ENCODE results near the gene ACACB.

Gene ACACB

DNA sequence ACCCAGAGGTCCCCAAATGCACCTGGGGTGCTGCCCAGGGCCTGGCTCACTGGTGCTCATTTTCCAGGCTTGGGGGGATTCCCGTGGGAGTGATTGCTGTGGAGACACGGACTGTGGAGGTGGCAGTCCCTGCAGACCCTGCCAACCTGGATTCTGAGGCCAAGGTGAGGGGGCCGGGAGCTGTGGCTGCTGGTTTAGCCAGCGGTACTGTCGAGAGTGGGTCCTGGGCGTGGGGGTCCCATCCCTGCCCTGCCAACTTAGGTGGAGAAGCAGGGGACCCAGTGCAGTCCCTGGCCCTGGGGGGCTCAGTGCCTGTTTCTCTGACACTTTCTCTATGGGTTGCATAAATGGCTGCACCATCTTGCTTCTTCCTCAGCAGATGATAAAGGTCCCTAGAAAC is 141.8 kb downstream of the ACACB start:
- DNase-seq (ENCODE audit: low spot score), result no peak

DNA sequence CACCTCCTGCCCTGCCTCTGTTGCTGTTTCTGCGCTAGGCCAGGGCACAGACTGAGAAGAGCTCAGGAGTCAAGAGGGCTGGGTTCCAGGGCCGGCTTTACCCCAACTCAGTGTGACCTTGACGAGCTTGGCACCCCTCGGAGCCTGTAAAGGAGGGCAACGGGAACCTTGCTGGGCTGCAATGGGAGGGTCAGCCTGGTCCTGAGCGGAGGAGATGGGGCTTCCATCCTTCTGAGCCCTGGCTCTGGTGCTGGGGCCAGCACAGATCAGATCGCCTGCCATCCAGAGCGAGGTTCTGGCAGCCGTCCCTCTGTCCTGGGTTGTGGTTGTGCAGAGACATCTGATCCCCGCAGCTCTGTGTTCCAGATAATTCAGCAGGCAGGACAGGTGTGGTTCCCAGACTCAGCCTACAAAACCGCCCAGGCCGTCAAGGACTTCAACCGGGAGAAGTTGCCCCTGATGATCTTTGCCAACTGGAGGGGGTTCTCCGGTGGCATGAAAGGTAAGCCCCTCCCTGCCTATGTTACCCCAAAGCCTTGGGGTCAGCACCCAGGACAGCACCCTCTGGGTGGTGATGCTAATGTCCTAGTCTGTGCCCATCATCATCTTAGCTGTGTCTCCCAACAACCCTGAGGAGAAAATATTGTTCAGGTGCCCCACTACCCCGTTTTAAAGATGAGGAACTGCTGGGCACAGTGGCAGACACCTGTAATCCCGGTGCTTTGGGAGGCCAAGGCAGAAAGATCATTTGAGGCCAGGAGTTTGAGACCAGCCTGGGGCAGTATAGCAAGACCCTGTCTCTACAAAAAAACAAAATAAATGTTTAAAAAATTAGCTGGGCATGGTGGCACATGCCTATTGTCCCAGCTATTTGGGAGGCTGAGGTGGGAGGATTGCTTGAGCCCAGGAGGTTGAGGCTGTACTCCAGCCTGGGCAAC is 142.5 kb downstream of the ACACB start:
- DNase-seq (ENCODE audit: low spot score), result no peak

DNA sequence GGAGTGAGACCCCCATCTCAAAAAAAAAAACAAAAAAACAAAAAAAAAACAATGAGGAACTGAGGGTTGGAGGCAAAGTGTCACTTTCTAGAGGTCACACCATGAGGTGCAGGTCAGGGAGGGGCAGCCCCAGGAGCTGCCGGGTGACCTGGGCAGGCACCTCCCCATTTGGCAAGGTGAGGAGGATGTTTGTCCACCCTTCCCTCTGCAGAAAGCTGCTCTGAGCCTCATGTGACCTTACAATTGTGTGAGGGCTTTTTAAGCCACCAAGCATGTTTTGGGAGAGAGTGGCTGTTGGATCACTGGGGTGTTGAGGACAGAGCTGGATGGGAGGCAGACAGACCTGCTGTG is 143.1 kb downstream of the ACACB start:
- no peak for DNase-seq (ENCODE audit: low spot score)

DNA sequence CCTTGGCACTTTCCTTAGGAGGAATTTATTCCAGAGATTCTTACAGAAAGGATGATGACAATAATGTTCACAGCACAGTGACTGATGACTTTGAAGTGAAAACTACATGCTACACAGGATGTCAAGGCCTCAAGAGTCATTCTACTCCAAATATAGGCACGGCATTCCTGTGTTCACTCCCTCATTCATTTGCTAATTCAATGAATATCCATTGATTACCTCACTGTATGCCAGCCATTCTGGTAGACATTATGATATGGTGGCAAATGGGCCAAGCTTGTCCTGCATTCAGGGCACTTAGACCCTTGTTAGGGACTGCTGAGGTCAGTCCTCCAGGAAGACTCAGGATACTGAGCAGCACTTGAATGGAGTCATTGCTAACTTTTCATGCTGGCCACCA is 144.7 kb downstream of the ACACB start:
- DNase-seq (ENCODE audit: low spot score), result no peak

DNA sequence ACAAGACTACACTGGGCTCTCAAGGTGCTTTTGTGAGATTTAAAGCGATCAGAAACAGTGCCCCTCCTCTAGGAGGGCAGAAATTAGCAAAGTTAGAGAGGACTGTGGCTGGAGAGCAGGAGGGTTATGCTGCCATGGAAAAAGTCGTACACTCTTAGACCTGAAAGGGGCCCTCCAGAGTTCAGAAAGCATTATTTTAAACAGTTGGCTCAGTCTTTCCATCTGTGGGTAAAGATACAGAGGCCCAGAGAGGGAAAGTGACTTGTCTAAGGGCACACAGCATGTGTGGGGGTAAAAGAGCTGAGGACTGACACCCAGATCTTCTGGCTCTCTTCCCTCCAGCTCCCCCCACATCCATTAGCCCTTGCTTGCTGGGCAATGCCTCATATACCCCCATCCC is 145.6 kb downstream of the ACACB start:
- no peak for DNase-seq (ENCODE audit: low spot score)

DNA sequence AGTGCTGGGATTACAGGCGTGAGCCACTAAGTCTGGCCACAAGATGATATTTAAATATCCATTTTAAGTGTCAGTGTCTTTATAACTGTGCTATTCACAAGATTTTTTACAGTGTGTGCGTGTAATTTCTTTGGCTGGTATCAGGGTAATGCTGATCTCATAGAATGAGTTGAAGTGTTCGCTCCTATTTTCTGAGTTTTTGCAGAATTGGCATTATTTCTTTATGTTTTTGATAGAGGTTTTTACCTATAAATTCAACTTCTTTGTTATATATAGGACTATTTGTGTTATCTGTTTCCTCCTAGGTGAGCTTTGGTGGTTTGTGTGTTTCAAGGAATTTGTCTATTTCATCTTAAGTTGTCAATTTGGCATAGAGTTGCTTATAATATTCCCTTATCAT is 147.1 kb downstream of the ACACB start:
- no peak for DNase-seq (ENCODE audit: low spot score)

DNA sequence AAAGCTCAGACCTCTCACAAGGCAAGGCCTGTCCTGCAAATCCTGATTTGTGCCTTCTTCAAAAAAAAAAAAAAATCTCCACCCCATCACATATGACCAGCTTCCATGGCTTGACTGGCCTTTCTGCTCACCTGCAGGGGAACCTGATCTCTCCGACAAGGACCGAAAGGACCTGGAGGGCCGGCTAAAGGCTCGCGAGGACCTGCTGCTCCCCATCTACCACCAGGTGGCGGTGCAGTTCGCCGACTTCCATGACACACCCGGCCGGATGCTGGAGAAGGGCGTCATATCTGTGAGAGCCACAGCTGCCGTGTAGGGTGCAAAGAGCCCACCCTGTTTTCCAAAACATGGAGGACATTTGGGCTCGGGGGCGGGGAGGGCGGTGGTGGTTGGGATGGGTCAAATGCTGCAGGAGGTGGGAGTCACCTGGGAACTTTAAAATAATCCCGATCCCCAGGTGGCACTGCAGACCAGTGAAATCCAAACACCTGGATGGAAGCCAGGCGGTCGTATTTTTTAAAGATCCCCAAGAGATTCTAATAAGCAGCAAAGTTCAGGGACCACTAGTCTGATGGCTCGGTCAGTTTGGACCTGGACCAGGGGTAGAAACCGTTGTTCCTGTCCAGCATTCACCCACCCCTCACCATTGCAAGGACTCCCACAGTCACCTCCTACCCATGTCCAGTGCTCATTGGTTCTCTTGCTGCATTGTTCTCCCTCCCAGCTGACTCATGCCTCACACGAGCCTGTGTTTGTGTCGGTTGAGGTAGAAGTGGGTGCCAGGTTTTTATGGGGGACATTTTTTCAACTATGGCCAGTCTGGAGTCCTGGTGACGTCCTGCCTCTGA is 147.9 kb downstream of the ACACB start:
- peak; percentile 75 for DNase-seq (ENCODE audit: low spot score)

DNA sequence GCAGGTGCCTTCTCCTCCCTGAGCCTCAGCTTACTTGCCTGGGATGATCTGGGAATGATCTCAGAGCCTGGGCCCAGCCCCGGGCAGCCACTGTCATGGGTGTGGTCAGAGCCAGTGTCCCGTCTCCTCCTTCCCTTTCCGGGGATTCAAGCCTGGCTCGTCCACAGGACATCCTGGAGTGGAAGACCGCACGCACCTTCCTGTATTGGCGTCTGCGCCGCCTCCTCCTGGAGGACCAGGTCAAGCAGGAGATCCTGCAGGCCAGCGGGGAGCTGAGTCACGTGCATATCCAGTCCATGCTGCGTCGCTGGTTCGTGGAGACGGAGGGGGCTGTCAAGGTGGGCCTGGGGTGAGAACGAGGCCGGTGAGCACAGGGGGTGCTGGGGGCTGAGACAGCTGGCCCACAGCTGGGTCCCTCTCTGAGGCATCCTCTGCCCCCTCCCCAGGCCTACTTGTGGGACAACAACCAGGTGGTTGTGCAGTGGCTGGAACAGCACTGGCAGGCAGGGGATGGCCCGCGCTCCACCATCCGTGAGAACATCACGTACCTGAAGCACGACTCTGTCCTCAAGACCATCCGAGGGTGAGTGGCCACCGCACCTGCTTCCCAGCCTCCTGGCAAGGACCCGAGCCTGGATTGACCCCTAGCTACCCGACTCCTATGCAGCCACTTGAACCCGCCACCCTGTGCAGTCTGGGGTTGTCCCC is 148.7 kb downstream of the ACACB start:
- DNase-seq (ENCODE audit: low spot score), result no peak

DNA sequence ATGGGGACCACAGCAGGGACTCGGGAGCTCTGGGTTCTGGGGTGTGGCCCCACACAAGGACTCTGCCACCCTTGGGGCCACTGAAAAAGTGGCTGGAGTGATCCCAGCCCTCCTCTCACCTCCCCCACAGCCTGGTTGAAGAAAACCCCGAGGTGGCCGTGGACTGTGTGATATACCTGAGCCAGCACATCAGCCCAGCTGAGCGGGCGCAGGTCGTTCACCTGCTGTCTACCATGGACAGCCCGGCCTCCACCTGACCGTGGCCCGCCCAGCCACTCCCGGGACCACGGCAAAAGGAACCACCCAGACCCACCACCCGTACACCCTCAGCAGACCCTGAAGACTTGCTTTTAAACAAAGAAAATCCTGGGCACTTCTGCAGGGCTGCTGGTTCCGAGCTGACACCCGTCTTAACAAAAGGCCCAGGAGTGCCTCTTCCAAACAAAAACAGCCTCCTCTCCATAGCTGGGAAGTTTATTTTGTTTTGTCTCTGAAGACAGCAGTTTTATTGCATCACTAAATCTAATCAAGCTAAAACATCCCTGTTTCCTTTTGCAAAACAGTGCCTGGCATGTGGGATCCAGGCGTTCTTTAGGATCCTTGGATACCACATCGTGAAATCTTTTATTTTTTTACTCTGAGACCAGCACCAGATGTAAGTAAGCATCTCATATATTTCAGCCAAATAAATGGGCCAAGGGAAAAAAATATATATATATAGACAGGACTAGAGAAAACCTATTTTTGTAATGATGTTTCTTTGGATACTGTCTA is 149.9 kb downstream of the ACACB start:
- DNase-seq (ENCODE audit: low spot score), result no peak

DNA sequence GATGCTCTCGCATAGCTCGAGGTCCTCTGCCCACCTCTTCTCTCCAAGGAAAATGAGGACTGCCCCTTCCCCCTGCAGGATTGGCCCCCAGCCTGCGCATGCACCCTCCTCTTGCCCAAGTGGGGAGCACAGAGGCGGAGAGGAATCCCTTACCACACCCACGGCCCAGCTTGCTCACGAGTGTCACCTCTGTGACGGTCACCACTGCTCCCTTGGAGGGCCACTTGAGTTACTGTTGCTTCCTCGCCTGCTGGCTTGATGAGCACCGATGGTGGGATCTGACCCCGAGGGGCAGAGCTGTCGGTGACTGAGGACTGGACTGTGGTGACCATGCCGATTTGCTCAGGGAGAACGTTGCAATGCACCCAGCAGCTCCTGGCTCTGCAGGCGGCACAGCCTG is 151.0 kb downstream of the ACACB start:
- no peak for DNase-seq (ENCODE audit: low spot score)

DNA sequence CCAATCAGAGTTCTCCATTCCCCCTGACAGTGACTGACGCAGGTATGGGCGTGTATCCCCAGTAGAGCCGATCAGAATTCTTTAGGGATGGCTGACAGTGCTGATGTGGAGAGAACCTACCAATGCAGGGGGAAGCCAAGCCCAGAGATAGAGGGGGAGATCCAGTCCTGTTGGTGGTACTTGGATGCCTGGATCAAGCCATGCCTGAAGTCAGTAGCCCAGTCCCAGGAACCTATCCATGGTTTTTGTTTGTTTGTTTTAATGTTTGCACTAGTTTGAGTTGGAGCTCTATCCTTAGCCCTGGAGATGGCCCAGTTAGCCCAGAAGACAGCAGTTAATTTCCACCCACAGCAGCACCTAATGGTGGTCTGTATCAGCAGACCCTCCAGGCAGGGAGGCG is 152.5 kb downstream of the ACACB start:
- DNase-seq (ENCODE audit: low spot score), result no peak

DNA sequence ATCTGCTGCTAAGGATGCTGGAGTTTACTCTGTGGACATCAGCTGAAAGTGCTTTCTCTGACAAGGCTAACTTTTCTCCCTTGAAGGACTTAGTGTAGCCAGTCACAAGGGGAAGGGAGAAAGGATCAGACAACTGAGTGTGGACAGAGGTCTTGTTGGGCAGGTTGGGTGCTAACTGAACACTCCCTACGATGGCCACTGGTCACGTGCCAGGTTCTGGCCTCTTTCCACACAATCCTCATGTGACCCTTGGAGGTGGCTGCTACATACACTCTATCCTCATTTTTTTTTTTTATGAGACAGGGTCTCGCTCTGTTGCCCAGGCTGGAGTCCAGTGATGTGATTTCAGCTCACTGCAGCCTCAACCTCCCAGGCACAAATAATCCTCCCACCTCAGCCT is 153.0 kb downstream of the ACACB start:
- no peak for DNase-seq (ENCODE audit: low spot score)

DNA sequence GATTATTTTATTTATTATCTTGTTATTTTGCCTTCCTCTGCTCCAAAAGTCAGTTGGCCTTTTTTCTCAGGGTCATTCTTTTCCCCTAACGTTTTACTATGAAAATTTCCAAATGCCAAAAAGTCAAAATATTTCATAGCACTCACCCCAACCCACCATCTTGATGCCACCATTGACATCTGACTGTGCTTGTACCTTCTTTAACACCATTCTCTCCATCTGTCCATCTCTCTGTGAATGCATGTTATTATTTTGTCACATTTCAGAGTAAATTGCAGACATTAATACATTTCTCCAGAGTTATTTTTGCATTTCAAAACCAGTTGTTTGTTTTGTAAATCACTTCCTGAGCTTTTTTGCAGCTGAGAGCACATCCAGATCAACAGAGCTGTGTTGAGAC is 154.1 kb downstream of the ACACB start:
- DNase-seq (ENCODE audit: low spot score), result no peak

DNA sequence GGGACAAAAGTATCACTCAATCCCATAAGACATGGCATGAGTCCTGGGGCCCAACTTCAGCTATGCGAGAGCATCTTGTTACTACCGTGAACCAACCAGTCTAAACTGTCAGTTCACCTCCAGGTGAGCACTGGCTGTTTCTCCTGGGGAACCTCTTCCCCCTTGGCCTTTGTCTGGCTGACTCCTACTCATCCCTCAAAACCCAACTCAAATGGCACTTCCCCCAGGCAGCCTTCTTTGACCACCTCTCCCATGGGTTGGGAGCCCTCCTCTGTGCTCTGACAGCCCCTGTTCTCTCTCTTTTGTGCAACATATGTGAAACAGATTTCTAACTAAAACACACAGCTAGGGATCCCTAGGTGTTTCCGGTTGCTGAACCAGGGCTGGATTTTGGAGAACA is 155.0 kb downstream of the ACACB start:
- DNase-seq (ENCODE audit: low spot score), result no peak

DNA sequence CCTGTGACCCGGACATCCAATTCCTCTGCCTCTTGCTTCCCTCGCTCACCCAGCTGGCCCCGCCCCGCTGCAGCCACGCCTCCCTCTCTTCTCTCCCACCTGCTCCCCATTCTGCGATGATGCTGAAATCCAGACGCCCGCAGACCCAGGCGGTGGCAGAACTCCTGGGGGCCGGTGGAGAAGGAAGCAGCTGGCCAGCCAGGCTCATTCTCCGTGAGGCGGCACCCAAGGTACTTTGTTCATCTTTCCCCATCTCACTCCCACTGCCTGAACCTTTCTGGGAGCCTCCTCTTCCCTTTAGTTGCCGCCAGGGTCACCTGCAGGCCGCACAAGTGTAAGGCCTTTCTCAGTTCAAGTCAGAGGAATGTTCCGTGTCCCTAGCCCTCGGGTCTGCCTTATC is 157.0 kb downstream of the ACACB start:
- no peak for DNase-seq (ENCODE audit: low spot score)

DNA sequence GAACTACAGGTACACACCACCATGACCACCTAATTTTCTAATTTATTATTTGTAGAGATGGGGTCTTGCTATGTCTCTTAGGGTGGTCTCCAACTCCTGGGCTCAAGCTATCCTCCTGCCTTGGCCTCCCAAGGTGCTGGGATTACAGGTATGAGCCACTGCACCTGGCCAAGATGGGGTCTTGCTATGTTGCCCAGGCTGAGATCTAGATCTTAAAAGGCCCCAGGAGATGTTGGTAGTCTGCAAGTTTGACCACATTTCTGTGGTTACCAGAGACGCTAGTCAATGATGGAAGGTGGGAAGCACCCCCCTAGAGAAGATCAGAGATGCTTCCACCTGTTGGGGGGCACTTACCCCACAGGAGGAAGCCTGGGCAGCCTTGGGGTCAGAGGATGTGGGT is 158.0 kb downstream of the ACACB start:
- DNase-seq (ENCODE audit: low spot score), result no peak

DNA sequence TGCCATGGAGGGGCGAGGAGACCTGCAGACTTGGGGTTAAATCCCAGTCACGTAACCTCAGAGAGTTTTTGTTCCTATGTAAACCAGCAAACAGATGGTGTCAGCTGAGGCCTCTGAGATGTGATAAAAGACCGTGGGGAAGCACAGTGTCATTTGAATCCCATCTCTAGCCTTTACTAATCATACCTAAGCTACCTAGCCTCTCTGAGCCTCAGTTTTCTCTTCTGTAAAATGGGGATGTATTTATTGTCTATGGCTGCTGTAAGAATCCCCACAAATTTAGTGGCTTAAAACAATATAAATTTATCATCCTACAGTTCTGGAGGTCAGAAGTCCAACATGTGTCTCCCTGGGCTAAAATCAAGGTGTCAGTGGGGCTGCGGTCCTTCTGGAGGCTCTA is 158.8 kb downstream of the ACACB start:
- no peak for DNase-seq (ENCODE audit: low spot score)

DNA sequence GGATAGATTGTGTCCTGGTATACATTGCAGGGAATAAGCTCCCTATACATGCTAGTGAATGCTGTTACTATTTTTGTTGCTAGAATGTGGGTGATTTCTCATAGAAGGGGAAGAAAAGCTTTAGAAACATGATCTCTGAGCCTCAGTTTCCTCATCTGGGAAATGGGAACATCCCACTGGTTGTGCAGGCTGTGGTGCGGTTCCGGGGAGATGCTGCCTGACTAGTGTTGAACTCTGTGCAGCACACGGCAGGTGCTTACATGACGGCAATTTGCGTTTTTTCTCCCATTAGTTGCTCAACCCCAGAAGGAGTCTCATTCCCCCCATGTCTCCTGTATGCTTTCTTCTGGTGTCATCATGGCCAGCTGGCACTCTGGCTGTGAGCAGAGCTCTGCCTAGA is 159.8 kb downstream of the ACACB start:
- DNase-seq (ENCODE audit: low spot score), result no peak

DNA sequence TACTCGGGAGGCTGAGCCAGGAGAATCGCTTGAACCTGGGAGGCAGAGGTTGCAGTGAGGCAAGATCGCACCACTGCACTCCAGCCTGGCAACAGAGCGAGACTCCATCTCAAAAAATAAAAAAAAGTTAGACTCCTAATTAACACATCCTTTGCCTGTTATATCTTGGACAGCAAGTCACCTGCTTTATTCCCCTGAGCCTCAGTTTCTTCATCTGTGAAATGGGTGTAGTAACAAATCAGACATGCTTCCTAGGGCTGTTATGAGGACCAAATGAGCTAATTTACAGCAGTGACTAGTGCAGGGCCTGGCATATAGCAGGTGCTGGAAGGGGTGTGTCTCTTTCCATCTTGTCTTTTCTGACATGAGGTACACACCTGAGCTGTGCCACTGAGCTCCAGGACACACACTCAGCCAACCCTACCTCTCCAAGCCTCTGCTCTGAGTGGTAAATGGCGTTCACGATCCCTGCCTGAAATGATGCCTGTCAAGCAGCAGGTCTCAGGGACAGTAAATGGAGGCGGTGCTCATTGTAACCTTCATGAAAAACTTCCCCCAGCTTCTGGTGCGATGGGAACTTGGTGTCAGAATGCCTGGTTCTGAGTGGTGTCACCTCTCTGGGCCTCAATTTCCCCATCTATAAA is 161.0 kb downstream of the ACACB start:
- DNase-seq (ENCODE audit: low spot score), result no peak

DNA sequence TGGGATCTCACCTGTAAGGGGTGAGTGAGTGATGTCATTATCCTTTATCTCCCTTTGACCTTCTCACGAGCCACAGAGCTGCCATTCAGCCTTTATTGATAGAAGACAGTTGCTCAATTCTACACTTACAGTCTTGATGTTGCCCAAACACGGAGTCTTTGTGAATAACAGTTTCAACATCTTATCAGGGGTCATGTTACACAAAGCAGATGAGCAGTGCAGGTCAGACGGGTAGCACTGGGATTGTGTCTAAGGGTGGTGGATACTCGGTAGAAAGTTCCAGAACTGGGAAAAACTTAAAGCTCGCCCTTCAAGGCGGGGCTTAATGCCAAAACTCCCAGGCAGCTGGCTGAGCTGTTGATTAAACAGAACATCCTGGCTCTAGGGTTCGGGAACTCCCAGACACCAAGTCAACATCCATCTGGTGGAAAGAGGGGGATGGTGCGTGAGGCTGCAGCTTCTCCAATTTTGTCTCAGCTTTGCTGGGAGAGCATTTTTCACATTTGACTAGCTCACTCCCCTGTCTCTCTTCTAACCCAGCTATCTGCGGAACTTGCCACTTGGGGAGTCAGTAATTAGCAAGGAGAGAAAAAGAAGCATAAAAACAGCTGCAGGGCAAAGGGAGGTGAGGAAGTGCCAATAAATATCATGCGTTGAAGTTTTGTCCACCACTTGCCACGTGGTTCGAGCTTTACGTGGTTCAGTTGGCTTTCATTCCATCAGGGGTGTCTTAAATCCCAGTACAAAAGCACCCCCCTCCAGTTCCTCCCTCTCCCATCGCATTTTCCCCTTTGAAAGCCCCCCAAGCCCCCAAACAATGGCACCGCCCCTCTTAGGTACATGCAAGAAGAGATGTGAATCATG is 161.7 kb downstream of the ACACB start:
- DNase-seq (ENCODE audit: low spot score), result peak; percentile 30
